HepG2 (cell line): ENCODE results near the gene GPLD1.

ENCODE experiments used
- CBX2 ChIP-seq, 2 experiments: fragments of 200-600 bp in 1 of 2; sonication (generic); formaldehyde crosslinking in 1 of 2; IDR thresholded peaks; 2 replicates each; pipeline versions ENCODE4 v1.7.0 to v1.8.1; 2018 to 2022; ENCODE audit warnings: low read depth in 2 of 2, low read length in 1 of 2, mild to moderate bottlenecking in 1 of 2, missing genetic modification reagents in 1 of 2
- CEBPG ChIP-seq: IDR thresholded peaks from 2 replicates; pipeline ENCODE4 v1.6.1; 2016
- EZH2 ChIP-seq: conservative IDR thresholded peaks from 2 replicates; pipeline ENCODE4 v1.6.1; 2012; ENCODE audit warnings: mild to moderate bottlenecking, low read depth, low read length, moderate library complexity
- KLF12 ChIP-seq: sonication (generic); formaldehyde crosslinking; IDR thresholded peaks from 2 replicates; pipeline ENCODE4 v1.4.0; 2020; ENCODE audit warnings: missing genetic modification reagents, borderline replicate concordance
- RNF2 ChIP-seq: fragments of 450-650 bp; conservative IDR thresholded peaks from 2 replicates; pipeline ENCODE4 v1.6.1; 2016; ENCODE audit warnings: low read depth
- SALL2 ChIP-seq: sonication (generic); formaldehyde crosslinking; IDR thresholded peaks from 2 replicates; pipeline ENCODE4 v1.8.1; 2023; ENCODE audit warnings: mild to moderate bottlenecking, missing genetic modification reagents, inconsistent platforms
- SETDB1 ChIP-seq: sonication (generic); formaldehyde crosslinking; IDR thresholded peaks from 2 replicates; pipeline ENCODE4 v1.5.1; 2020; ENCODE audit warnings: missing genetic modification reagents, mild to moderate bottlenecking, borderline replicate concordance
- ZMYM4 ChIP-seq: sonication (generic); formaldehyde crosslinking; IDR thresholded peaks from 2 replicates; pipeline ENCODE4 v1.8.1; 2023; ENCODE audit warnings: mild to moderate bottlenecking, missing genetic modification reagents
- TF ChIP-seq, protein P1 (sequence below): sonication (generic); formaldehyde crosslinking; IDR thresholded peaks from 2 replicates; pipeline ENCODE4 v1.5.0; 2020; ENCODE audit warnings: mild to moderate bottlenecking, missing genetic modification reagents, moderate library complexity
- TF ChIP-seq, protein P2 (sequence below): IDR thresholded peaks from 2 replicates; pipeline ENCODE4 v1.6.1; 2012; ENCODE audit warnings: inconsistent platforms
- TF ChIP-seq, protein P3 (sequence below): fragments of 450-650 bp; IDR thresholded peaks from 2 replicates; pipeline ENCODE4 v1.6.1; 2016
- TF ChIP-seq, protein P4 (sequence below), 2 experiments: fragments of 450-650 bp in 1 of 2; sonication (generic) in 1 of 2; formaldehyde crosslinking in 1 of 2; IDR thresholded peaks; 2 replicates each; pipeline versions ENCODE4 v1.6.1 to v1.8.0; 2016 to 2022; ENCODE audit warnings: antibody characterized with exemption in 1 of 2, mild to moderate bottlenecking in 1 of 2, missing genetic modification reagents in 1 of 2
- TF ChIP-seq, protein P5 (sequence below): sonication (generic); formaldehyde crosslinking; IDR thresholded peaks from 2 replicates; pipeline ENCODE4 v1.4.0; 2020; ENCODE audit warnings: mild to moderate bottlenecking, missing genetic modification reagents
- TF ChIP-seq, protein P6 (sequence below): sonication (generic); formaldehyde crosslinking; IDR thresholded peaks from 2 replicates; pipeline ENCODE4 v1.4.0; 2020; ENCODE audit warnings: missing genetic modification reagents

DNA sequence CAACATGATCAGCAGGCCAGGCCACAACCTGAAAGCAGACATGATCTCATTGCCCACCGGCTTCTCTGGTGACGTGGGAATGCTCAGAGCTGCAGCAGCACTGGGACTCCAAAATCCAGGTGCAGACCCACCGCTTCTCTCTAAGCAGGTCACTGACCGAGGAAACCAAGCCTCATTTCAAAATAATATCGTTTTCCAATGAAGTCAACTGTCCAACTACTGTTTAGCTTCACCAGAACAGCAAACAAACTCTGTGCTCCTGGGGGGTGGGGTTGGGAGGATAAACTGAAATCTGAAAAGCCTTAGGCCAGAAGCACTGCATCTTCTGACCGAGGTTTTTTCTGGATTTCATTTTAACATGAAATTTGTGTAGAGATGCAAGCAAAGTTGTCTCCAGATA lies at the start of gene GPLD1:
- TF ChIP-seq CBX2 (IDR thresholded peaks at IDR 0.05; ENCODE audit: low read depth, low read length) (no peak), CBX2 (CRISPR knock-in tag; IDR thresholded peaks at IDR 0.05; ENCODE audit: low read depth) (no peak), SETDB1 (CRISPR knock-in tag) (no peak), EZH2 (no peak), ZMYM4 (CRISPR knock-in tag) (no peak), KLF12 (CRISPR knock-in tag) (no peak), SALL2 (no peak), RNF2 (no peak), CEBPG (CRISPR knock-in tag) (no peak)
- TF ChIP-seq, protein P1, sequence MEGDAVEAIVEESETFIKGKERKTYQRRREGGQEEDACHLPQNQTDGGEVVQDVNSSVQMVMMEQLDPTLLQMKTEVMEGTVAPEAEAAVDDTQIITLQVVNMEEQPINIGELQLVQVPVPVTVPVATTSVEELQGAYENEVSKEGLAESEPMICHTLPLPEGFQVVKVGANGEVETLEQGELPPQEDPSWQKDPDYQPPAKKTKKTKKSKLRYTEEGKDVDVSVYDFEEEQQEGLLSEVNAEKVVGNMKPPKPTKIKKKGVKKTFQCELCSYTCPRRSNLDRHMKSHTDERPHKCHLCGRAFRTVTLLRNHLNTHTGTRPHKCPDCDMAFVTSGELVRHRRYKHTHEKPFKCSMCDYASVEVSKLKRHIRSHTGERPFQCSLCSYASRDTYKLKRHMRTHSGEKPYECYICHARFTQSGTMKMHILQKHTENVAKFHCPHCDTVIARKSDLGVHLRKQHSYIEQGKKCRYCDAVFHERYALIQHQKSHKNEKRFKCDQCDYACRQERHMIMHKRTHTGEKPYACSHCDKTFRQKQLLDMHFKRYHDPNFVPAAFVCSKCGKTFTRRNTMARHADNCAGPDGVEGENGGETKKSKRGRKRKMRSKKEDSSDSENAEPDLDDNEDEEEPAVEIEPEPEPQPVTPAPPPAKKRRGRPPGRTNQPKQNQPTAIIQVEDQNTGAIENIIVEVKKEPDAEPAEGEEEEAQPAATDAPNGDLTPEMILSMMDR: no peak
- TF ChIP-seq, protein P2, sequence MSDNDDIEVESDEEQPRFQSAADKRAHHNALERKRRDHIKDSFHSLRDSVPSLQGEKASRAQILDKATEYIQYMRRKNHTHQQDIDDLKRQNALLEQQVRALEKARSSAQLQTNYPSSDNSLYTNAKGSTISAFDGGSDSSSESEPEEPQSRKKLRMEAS: no peak
- TF ChIP-seq, protein P3, sequence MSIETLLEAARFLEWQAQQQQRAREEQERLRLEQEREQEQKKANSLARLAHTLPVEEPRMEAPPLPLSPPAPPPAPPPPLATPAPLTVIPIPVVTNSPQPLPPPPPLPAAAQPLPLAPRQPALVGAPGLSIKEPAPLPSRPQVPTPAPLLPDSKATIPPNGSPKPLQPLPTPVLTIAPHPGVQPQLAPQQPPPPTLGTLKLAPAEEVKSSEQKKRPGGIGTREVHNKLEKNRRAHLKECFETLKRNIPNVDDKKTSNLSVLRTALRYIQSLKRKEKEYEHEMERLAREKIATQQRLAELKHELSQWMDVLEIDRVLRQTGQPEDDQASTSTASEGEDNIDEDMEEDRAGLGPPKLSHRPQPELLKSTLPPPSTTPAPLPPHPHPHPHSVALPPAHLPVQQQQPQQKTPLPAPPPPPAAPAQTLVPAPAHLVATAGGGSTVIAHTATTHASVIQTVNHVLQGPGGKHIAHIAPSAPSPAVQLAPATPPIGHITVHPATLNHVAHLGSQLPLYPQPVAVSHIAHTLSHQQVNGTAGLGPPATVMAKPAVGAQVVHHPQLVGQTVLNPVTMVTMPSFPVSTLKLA: no peak
- TF ChIP-seq, protein P4, sequence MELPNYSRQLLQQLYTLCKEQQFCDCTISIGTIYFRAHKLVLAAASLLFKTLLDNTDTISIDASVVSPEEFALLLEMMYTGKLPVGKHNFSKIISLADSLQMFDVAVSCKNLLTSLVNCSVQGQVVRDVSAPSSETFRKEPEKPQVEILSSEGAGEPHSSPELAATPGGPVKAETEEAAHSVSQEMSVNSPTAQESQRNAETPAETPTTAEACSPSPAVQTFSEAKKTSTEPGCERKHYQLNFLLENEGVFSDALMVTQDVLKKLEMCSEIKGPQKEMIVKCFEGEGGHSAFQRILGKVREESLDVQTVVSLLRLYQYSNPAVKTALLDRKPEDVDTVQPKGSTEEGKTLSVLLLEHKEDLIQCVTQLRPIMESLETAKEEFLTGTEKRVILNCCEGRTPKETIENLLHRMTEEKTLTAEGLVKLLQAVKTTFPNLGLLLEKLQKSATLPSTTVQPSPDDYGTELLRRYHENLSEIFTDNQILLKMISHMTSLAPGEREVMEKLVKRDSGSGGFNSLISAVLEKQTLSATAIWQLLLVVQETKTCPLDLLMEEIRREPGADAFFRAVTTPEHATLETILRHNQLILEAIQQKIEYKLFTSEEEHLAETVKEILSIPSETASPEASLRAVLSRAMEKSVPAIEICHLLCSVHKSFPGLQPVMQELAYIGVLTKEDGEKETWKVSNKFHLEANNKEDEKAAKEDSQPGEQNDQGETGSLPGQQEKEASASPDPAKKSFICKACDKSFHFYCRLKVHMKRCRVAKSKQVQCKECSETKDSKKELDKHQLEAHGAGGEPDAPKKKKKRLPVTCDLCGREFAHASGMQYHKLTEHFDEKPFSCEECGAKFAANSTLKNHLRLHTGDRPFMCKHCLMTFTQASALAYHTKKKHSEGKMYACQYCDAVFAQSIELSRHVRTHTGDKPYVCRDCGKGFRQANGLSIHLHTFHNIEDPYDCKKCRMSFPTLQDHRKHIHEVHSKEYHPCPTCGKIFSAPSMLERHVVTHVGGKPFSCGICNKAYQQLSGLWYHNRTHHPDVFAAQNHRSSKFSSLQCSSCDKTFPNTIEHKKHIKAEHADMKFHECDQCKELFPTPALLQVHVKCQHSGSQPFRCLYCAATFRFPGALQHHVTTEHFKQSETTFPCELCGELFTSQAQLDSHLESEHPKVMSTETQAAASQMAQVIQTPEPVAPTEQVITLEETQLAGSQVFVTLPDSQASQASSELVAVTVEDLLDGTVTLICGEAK (IDR thresholded peaks at IDR 0.05): no peak
- TF ChIP-seq, protein P4 (CRISPR knock-in tag; IDR thresholded peaks at IDR 0.05): no peak
- TF ChIP-seq, protein P5, sequence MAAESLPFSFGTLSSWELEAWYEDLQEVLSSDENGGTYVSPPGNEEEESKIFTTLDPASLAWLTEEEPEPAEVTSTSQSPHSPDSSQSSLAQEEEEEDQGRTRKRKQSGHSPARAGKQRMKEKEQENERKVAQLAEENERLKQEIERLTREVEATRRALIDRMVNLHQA (CRISPR knock-in tag): no peak
- TF ChIP-seq, protein P6, sequence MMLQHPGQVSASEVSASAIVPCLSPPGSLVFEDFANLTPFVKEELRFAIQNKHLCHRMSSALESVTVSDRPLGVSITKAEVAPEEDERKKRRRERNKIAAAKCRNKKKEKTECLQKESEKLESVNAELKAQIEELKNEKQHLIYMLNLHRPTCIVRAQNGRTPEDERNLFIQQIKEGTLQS (CRISPR knock-in tag): no peak
